NCI-H524 (cell line): ENCODE results near the gene KCNC1.

Experiments
- DNase-seq, 2 experiments: peaks; one replicate each; lab custom pipeline; 2025; lab: John Stamatoyannopoulos, UW

KCNC1 gene

GRCh38 chr11:17792161-17792560, 57.6 kb downstream of the KCNC1 start:
- DNase-seq = no peak

GRCh38 chr11:17793642-17794170, 59.1 kb downstream of the KCNC1 start:
- no peak for DNase-seq

GRCh38 chr11:17794981-17795380, 60.4 kb downstream of the KCNC1 start:
- DNase-seq = no peak

- DNase-seq = no peak
Measured at GRCh38 chr11:17796154-17796553, 61.6 kb downstream of the KCNC1 start.

- no peak for DNase-seq
Measured at GRCh38 chr11:17798253-17798652, 63.7 kb downstream of the KCNC1 start.

GRCh38 chr11:17798716-17799115, 64.1 kb downstream of the KCNC1 start:
- no peak for DNase-seq

GRCh38 chr11:17799147-17799546, 64.6 kb downstream of the KCNC1 start:
- no peak for DNase-seq

- no peak for DNase-seq
Measured at GRCh38 chr11:17801166-17801565, 66.6 kb downstream of the KCNC1 start.

- DNase-seq = peak; percentile 39 to 86
Measured at GRCh38 chr11:17802491-17802890, 67.9 kb downstream of the KCNC1 start.

GRCh38 chr11:17803754-17804334, 69.3 kb downstream of the KCNC1 start:
- DNase-seq = peak in 1 of 2 experiments; percentile 10

GRCh38 chr11:17805043-17805442, 70.5 kb downstream of the KCNC1 start:
- no peak for DNase-seq

- DNase-seq = no peak
Measured at GRCh38 chr11:17805873-17806272, 71.3 kb downstream of the KCNC1 start.

- DNase-seq = peak in 1 of 2 experiments; percentile 26
Measured at GRCh38 chr11:17807034-17807433, 72.5 kb downstream of the KCNC1 start.

- peak in 1 of 2 experiments; percentile 47 for DNase-seq
Measured at GRCh38 chr11:17810041-17810440, 75.5 kb downstream of the KCNC1 start.

GRCh38 chr11:17810746-17811145, 76.2 kb downstream of the KCNC1 start:
- DNase-seq = no peak

GRCh38 chr11:17811352-17811751, 76.8 kb downstream of the KCNC1 start:
- DNase-seq = no peak

- DNase-seq = peak in 1 of 2 experiments; percentile 12
Measured at GRCh38 chr11:17812091-17812864, 77.7 kb downstream of the KCNC1 start.

- no peak for DNase-seq
Measured at GRCh38 chr11:17812865-17813187, 78.2 kb downstream of the KCNC1 start.

- DNase-seq = no peak
Measured at GRCh38 chr11:17813391-17814059, 78.9 kb downstream of the KCNC1 start.

GRCh38 chr11:17814546-17814945, 80.0 kb downstream of the KCNC1 start:
- DNase-seq = no peak

GRCh38 chr11:17816232-17816931, 81.8 kb downstream of the KCNC1 start:
- no peak for DNase-seq

GRCh38 chr11:17821648-17822400, 87.2 kb downstream of the KCNC1 start:
- no peak for DNase-seq
